ENCODE measurements around the gene OASL. TPM values are rescaled to one million over a fixed set of nuclear protein-coding genes. Genes with fewer than 3 reads are reported as not detected.
A peak's percentile ranks its signal among the peaks of the same experiment; 100 is the strongest.

The OASL gene
- total RNA-seq, 1 donor from 2014 or later = 21.1 TPM

- Histone ChIP-seq H3K9me3 (no peaks in the 10 kb centered on the region), H3K36me3 (no peaks in the 10 kb centered on the region), H3K27ac (peak overlapping the region; percentile 41), H3K27me3 (ENCODE audit: low read depth) (no peaks in the 10 kb centered on the region), H3K4me3 (no peak overlapping the region), H3K4me1 (peaks cover 11% of the 10 kb centered on the region)
- no peak for TF ChIP-seq CTCF (IDR thresholded peaks at IDR 0.05)
- peak; percentile 43 for DNase-seq
- ATAC-seq = peak; percentile 62 to 71
- intact Hi-C loops (cut with DNase I) = no loop called here
Measured at GRCh38 chr12:121033625-121034349, 5.3 kb downstream of the OASL start.

- peak; percentile 22 for DNase-seq
- H3K27me3 ChIP-seq (ENCODE audit: low read depth) = no peaks in the 10 kb centered on the region
- intact Hi-C loops (cut with DNase I) = no loop called here
Measured at GRCh38 chr12:121030576-121031212, 8.4 kb downstream of the OASL start.

GRCh38 chr12:121026274-121027045 lies 12.6 kb downstream of the OASL start:
- ATAC-seq = no peak
- Histone ChIP-seq H3K36me3 (peaks cover 6% of the 10 kb centered on the region), H3K4me3 (no peak overlapping the region), H3K27ac (no peak overlapping the region), H3K9me3 (no peaks in the 10 kb centered on the region), H3K4me1 (no peaks in the 10 kb centered on the region), H3K27me3 (ENCODE audit: low read depth) (no peaks in the 10 kb centered on the region)
- no peak for TF ChIP-seq CTCF (IDR thresholded peaks at IDR 0.05)
- intact Hi-C loops (cut with DNase I) = no loop called here
- DNase-seq = peak; percentile 39

More at GRCh38 chr12:121030576-121031212, 8.4 kb downstream of the OASL start:
- Histone ChIP-seq H3K27ac (no peak overlapping the region), H3K9me3 (no peaks in the 10 kb centered on the region), H3K4me1 (peaks cover 6% of the 10 kb centered on the region), H3K4me3 (no peak overlapping the region), H3K36me3 (peaks cover 6% of the 10 kb centered on the region)
- no peak for ATAC-seq
- TF ChIP-seq CTCF (IDR thresholded peaks at IDR 0.05) = no peak

- H3K36me3 ChIP-seq = peaks cover 6% of the 10 kb centered on the region
- TF ChIP-seq CTCF (IDR thresholded peaks at IDR 0.05) = no peak
- DNase-seq (peak; percentile 14), ATAC-seq (peak in 1 of 2 donors; percentile 31)
- H3K27ac ChIP-seq = no peak overlapping the region
- no peak overlapping the region for H3K4me3 ChIP-seq
- intact Hi-C loops (cut with DNase I) = no loop called here
- H3K9me3 ChIP-seq = no peaks in the 10 kb centered on the region
- H3K27me3 ChIP-seq (ENCODE audit: low read depth) = no peaks in the 10 kb centered on the region
- no peaks in the 10 kb centered on the region for H3K4me1 ChIP-seq
Measured at GRCh38 chr12:121025442-121026226, 13.4 kb downstream of the OASL start.

GRCh38 chr12:121023799-121024198 lies 15.2 kb downstream of the OASL start:
- TF ChIP-seq CTCF (IDR thresholded peaks at IDR 0.05) = no peak
- ATAC-seq = no peak
- Histone ChIP-seq H3K4me1 (no peaks in the 10 kb centered on the region), H3K36me3 (peaks cover 6% of the 10 kb centered on the region), H3K4me3 (no peak overlapping the region), H3K9me3 (no peaks in the 10 kb centered on the region), H3K27ac (no peak overlapping the region), H3K27me3 (ENCODE audit: low read depth) (no peaks in the 10 kb centered on the region)
- intact Hi-C loops (cut with DNase I) = no loop called here
- DNase-seq = peak; percentile 14
